NOMO-1 treated with dmso at 0.1 percent for 144 hours (cell line): ENCODE data around the gene NAXD.
"Not testable (repeated sequence)": the region's sequence is repeated elsewhere in the genome, so short reads cannot be mapped to it uniquely, and the experiment has no call there.

Source experiments
- DNase-seq: peaks from one replicate; lab custom pipeline; 2025; ENCODE audit not compliant: unreplicated experiment; lab: John Stamatoyannopoulos, UW

The NAXD gene

GRCh38 chr13:110593430-110594130 lies 21.8 kb upstream of the NAXD start:
- peak; percentile 39 for DNase-seq

GRCh38 chr13:110597041-110597689 lies 18.2 kb upstream of the NAXD start:
- DNase-seq = no peak

DNA sequence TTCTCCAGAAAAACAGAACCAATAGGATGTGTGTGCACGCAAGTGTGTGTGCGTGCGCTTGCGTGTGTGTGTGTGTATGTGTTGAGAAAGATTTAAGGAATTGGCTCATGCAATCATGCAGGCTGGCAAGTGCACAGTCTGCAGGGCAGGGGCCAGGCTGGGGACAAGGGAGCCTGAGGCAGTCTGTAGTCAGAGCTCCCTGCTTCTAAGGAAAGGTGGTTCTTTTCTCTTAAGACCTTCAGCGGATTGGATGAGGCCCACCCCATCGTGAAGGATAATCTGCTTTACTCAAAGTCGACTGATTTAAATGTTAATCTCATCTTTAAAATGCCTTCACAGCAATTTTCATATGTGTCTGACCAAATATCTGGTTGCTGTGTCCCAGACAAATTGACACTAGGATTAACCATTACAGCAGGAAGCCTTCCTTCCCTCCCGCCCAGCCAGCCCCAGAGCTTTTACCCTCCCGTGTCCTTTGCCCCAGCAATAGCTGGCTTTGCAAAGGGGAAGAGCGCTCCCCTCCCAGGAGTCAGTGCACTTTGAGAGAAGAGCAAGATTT lies 15.0 kb upstream of the NAXD start:
- DNase-seq = no peak

DNA sequence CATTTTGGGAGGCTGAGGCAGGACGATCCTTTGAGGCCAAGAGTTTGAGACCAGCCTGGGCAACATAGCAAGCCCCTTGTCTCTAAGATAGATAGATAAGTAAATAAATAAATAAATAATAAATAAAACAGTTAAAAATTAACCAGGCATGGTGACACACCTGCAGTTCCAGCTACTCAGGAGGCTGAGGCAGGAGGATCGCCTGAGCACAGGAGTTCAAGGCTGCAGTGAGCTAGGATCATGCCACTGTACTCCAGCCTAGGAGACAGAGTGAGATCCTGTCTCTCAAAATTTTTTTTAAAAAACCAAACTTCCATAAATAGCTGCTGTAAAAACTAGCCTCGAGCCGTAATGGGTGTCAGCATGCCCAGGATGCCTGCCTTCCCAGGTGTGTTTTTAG lies 14.4 kb upstream of the NAXD start:
- DNase-seq = no peak

DNA sequence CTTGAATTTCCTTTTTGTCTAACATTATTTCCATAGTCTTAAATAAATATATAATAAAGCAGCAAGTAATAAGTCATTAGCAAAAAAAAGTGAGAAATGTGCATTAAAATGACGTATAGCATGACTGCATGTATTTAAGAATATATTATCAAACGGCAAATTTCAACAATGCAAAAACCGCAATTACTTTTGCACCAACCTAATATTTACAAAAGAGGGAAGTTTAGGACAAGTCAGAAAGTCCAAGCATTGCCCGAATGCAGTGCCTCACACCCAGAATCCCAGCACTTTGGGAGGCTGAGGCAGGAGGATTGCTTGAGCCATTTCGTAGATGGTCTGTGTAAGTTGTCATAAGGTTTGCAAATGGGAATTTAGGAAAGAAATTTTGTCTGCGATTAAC lies 10.2 kb upstream of the NAXD start:
- no peak for DNase-seq

DNA sequence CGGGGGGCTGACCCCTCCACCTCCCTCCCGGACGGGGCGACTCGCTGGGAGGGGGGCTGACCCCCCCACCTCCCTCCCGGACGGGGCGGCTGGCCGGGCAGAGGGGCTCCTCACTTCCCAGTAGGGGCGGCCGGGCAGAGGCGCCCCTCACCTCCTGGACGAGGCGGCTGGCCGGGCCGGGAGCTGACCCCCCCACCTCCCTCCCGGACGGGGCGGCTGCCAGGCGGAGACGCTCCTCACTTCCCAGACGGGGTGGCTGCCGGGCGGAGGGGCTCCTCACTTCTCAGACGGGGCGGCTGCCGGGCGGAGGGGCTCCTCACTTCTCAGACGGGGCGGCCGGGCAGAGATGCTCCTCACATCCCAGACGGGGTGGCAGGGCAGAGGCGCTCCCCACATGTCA lies 9.1 kb upstream of the NAXD start:
- DNase-seq = not testable (repeated sequence)

DNA sequence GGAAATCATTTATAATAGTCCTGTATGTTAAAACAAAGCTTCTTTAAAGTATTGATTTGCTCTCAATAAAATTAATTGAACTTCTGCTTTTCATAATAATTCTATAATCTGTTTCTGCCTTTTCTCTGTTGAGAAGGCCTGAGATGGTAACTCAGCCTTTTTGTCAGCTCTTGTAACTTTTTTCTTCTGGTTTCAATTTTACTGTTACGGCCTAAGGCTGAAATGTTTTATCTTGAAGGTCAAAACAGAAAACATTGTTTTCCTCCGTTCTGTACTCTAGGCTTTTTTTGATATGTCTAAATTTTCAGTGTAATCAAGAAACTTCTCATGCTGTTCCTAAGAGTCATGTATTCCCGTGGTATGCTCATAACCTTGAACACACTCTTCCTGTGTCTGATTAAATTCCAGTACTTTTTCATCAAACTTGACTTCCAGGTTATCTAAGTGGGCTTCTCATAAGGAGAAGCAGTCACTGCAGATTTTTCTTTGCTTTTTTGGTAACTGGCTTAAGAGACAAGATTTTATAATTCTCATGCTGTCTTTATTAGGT lies 7.6 kb upstream of the NAXD start:
- DNase-seq = no peak

- peak; percentile 17 for DNase-seq
Observed at GRCh38 chr13:110610955-110611595, 4.3 kb upstream of the NAXD start.

DNA sequence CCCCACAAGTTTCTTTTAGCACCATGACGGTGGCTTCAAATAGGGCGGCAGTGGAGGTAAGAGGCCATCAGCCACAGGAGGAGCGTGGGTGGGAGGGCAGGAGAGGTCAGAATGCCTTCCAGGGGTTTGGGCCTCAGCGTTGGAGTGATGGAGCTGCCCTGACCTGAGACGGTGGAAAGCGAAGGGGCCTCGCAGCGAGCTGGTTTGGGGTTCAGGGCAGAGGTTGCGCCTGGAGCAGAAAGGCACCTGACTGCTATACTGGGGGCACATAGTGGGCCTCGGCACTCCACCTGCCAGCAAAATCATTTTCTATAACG lies 382 bp upstream of the NAXD start:
- no peak for DNase-seq

DNA sequence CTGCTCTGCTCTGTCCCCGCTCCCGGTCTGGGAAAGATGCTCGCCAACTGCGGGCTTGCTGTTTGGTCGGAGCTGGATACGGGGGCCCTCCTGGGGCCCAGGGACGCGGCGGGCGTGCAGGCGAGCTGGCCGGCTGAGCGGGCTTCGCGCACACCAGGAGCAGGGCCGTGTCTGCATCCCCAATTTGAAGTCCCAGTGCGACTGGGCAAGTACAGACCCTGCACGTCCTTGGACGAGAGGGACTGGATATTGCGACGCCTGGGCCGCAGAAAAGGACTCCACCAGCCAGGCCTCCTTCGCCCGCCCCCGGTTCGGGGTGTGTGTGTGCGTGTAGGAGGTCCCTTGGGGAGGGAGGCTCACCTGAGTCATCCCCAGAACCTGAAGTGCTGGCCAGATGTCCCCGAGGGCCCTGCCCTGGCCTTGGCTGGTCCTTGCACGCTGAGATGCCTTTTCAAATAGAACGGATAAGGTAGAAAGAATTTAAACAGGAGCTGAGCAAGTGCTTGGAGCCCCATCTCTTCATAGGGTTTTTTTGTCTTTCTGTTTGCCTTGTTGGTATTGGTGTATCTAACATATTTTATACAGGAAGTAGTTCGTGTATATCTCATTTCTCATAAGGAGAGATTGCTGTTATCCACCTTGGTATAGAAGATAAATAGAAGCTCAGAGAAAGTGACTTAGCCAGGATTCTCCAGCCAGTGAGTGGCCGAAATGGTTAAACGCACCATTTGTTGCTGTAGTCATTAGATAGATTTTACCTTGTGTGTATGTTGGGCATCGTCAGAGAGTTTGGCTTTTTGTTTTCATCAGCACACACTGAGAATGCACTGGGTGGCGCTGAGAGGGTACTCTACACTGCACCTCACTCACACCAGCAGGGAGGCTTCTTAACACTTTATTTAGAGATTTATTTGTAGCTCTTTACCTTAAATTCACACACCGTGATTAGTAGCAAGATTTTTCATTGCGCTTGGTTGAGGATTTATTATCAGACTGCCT lies 1.1 kb downstream of the NAXD start:
- no peak for DNase-seq

- DNase-seq = no peak
Observed at GRCh38 chr13:110617321-110618072, 2.2 kb downstream of the NAXD start.

DNA sequence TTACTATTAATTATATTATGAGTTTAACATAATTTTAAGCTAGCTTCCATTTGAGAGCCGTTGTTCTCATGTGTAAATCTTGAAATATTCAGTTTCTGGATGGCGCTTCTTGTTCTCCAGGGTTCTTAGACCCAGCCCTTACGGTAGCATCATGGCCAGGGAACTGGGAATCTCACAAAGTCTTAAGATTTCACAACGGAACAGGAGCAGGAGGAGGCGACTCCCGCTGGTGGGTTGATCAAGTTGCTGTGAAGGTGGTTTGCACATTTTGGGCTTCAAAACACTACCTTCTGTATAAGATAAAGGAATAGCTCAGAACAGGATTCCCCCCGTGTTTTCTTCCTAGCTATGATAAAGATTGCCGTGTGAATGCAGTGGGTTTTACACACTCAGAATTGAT lies 2.8 kb downstream of the NAXD start:
- DNase-seq = no peak

DNA sequence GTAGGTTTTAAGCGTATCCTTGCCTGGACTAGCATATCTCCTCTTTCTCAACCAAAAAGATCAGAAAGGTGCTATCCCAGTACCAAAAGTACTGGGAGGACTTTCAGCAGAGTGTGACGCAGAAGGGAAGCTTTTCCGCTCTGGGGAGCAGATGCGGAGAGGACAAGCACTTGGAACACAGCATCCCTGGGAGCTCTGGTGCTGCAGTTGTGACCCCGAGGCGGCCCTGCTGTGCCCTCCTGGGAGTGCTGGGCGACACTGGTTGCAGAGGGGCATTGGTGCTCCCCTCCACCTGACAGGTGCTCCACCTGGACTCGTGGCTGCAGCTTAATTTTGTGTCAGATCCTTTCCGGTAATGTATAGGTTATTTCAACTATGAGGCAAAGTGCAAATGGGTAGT lies 3.4 kb downstream of the NAXD start:
- DNase-seq = no peak

DNA sequence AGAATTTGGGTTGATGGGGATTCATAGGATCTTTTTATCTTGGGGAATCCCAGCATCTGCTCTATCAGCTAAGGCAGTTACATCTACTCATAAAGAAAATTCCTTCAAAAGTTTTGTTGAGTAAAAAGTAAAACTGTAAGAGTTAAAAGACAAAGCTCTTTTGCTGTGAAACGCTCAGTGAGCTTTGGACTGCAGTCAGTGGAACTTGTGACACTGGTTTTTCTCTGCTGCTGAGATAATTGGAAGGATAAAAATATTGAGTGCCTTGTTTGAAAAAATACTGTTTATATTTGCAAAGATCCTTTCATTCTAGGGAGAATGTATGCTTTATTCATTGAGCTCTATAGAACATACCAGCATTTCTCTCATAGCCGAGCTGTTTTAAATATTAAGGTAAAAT lies 5.3 kb downstream of the NAXD start:
- no peak for DNase-seq

DNA sequence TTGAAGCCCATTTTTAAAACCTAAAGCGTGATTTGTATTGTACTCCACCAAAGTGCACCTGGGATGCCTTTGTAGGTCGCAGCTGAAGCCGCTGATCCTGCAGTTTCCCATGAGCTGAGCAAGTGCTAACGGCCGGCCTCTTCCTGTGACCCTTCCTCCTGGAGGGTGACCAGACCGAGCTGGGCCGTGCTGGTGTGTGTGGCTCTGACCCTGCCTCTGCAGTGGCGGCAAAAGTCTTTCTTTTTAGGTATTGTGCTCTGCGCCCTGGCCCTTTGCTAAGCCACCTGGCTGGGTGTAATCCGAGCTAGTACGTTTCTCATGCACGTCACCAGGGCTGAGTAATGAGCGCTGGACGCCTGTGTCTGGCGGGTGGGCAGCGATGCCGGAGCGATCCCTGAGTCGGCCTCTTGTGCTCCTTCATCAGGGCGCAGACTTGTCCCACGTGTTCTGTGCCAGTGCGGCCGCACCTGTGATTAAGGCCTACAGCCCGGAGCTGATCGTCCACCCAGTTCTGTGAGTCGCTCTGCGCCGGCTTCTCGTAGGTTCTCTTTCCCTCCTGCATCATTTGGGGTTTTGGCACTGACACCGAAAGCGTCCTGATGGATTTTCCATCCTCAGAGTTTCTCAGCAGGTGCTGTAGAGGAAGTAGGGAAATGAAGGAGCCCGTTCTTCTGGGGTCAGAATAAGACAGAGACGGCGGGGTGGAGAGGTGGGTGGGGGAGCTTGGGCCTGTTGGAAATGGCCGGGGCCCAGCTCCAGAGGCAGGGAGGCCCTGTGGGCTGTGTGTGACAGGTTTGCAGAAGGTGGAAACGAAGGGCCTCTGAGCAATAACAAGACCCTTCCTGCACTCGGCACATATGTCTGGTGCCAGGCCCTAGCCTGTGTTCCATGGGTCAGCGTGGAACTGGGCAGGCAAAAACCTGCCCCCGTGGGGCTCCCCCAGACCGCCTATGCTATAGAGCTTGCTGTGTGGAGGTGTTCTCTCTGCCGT lies 9.7 kb downstream of the NAXD start:
- DNase-seq = no peak

DNA sequence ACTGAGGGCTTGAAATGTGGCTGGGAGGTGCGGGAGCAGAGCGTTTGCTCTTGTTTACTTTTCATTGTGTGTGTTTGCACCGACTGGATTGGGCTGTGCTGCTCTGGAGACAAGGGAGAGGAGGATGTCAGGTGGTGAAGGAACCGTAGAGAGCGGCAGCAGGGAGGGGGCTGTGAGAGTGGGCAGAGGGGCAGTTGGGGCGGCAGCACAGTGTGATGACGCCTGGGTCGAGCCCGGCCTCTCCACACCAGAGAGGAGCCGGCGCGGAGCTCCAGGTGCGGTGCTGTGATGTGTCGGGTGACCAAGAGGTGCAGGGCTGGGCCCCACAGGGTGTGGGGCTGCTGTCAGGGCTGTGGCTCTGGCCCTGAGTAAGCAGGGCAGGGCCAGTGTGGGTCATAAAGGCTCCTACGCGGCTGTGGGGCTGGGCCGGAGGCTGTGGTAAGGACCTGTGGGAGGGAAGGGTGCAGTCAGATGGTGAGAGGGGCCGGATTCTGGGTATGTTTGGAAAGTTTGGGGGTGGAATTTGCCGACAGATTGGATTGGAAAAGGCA lies 10.5 kb downstream of the NAXD start:
- DNase-seq = no peak

- DNase-seq = no peak
Observed at GRCh38 chr13:110626521-110626920, 11.2 kb downstream of the NAXD start.

- DNase-seq = no peak
Observed at GRCh38 chr13:110627351-110627750, 12.0 kb downstream of the NAXD start.
